GM12891 (cell line): ENCODE data around the gene CDC20B.

Experiments
- PAX5 ChIP-seq: IDR thresholded peaks from 2 replicates; pipeline ENCODE4 v1.6.1; 2011; ENCODE audit warnings: low read length, moderate library complexity, mild to moderate bottlenecking; ENCODE audit not compliant: insufficient read depth, severe bottlenecking
- POLR2A ChIP-seq: IDR thresholded peaks from 2 replicates; pipeline ENCODE4 v1.6.1; 2011; ENCODE audit warnings: low read depth, low read length, control low read depth
- POLR2AphosphoS5 ChIP-seq: IDR thresholded peaks from 2 replicates; pipeline ENCODE4 v1.6.1; 2011; ENCODE audit warnings: low read depth, low read length, control low read depth
- POU2F2 ChIP-seq: IDR thresholded peaks from 2 replicates; pipeline ENCODE4 v1.6.1; 2011; ENCODE audit warnings: low read depth, mild to moderate bottlenecking, control low read depth, low read length, moderate library complexity
- SPI1 ChIP-seq: IDR thresholded peaks from 2 replicates; pipeline ENCODE4 v1.6.1; 2011; ENCODE audit warnings: low read depth, low read length, control low read depth
- TAF1 ChIP-seq: IDR thresholded peaks from 2 replicates; pipeline ENCODE4 v1.6.1; 2011; ENCODE audit warnings: low read depth, low read length, control low read depth

GRCh38 chr5:55173687-55174230, 782 bp upstream of the CDC20B start:
- TF ChIP-seq POLR2A = no peak
- no peak for TF ChIP-seq POLR2AphosphoS5
- no peak for TF ChIP-seq TAF1
- TF ChIP-seq SPI1 = no peak
- no peak for TF ChIP-seq PAX5
- no peak for TF ChIP-seq POU2F2
